IMR-90 (cell line): ENCODE measurements around the gene RCN2. TPM values are rescaled to one million over a fixed set of nuclear protein-coding genes. Genes with fewer than 3 reads are reported as not detected.
A peak's percentile ranks its signal among the peaks of the same experiment; 100 is the strongest.

Experiments
- ATAC-seq: fragments of 200-7000 bp; cut with Tn5 transposase; 2 replicates; pipeline ENCODE4 v1.9.1; 2020; ENCODE audit warnings: low read depth, mild to moderate bottlenecking, moderate library complexity
- BruUV-seq: library from RNA; stranded (reverse); fragments of 400-500 nt; replicated peaks from 2 replicates; lab custom pipeline; 2021; lab: Mats Ljungman, UMichigan
- CTCF ChIA-PET: fragments of 300-600 bp; formaldehyde crosslinking; extraction: SDS; loops from one replicate; lab custom pipeline; 2021; ENCODE audit warnings: antibody characterized with exemption; lab: Yijun Ruan, JAX
- POLR2A ChIA-PET: fragments of 300-600 bp; sonication (Branson Sonifier 250); formaldehyde crosslinking; loops from one replicate; lab custom pipeline; 2022; ENCODE audit warnings: antibody characterized with exemption; ENCODE audit not compliant: unreplicated experiment; lab: Charles Lee
- DNase-seq: peaks from one replicate; pipeline ENCODE4 v3.0.0; 2013
- H2AFZ ChIP-seq: replicated peaks from 2 replicates; pipeline ENCODE3; 2013; ENCODE audit warnings: low read length, mild to moderate bottlenecking; ENCODE audit not compliant: poor library complexity
- H2AK5ac ChIP-seq: 2 replicates; pipeline ENCODE4 v1.6.1; 2013; ENCODE audit warnings: low read depth, low read length, inconsistent platforms
- H2AK9ac ChIP-seq: replicated peaks from 2 replicates; pipeline ENCODE3; 2013; ENCODE audit warnings: mild to moderate bottlenecking, low read depth, low read length, moderate library complexity; ENCODE audit not compliant: poor library complexity
- H2BK120ac ChIP-seq: 2 replicates; pipeline ENCODE4 v1.6.1; 2013; ENCODE audit warnings: low read depth, low read length, inconsistent platforms
- H2BK15ac ChIP-seq: 3 replicates; pipeline ENCODE4 v1.6.1; 2013; ENCODE audit warnings: low read depth, low read length, inconsistent platforms
- H2BK20ac ChIP-seq: 2 replicates; pipeline ENCODE4 v1.6.1; 2013; ENCODE audit warnings: low read depth, mild to moderate bottlenecking, inconsistent platforms, low read length, moderate library complexity
- H2BK5ac ChIP-seq: 2 replicates; pipeline ENCODE4 v1.6.1; 2013; ENCODE audit warnings: mild to moderate bottlenecking, low read depth, low read length, inconsistent platforms; ENCODE audit not compliant: poor library complexity, severe bottlenecking
- H3K14ac ChIP-seq: replicated peaks from 2 replicates; pipeline ENCODE4 v1.6.1; 2013; ENCODE audit warnings: low read depth, low read length, inconsistent platforms
- H3K18ac ChIP-seq: 2 replicates; pipeline ENCODE4 v1.6.1; 2013; ENCODE audit warnings: low read depth, low read length, control low read depth
- H3K23ac ChIP-seq: 2 replicates; pipeline ENCODE4 v1.6.1; 2013; ENCODE audit warnings: low read depth, low read length, inconsistent platforms
- H3K27ac ChIP-seq: 2 replicates; pipeline ENCODE4 v1.5.1; 2013; ENCODE audit warnings: mild to moderate bottlenecking, control low read depth, low read length; ENCODE audit not compliant: insufficient read depth
- H3K27me3 ChIP-seq: 2 replicates; pipeline ENCODE4 v1.6.1; 2013; ENCODE audit warnings: low read length; ENCODE audit not compliant: control insufficient read depth, insufficient read depth
- H3K36me3 ChIP-seq: 2 replicates; pipeline ENCODE4 v1.6.1; 2013; ENCODE audit warnings: low read length, mixed read lengths; ENCODE audit not compliant: control insufficient read depth, insufficient read depth
- H3K4ac ChIP-seq: 2 replicates; pipeline ENCODE4 v1.6.1; 2013; ENCODE audit warnings: low read depth, low read length, inconsistent platforms
- H3K4me1 ChIP-seq: 2 replicates; pipeline ENCODE4 v1.6.1; 2013; ENCODE audit warnings: low read length, mixed read lengths; ENCODE audit not compliant: control insufficient read depth, insufficient read depth
- H3K4me2 ChIP-seq: 2 replicates; pipeline ENCODE4 v1.6.1; 2013; ENCODE audit warnings: low read depth, mild to moderate bottlenecking, control low read depth, low read length, moderate library complexity
- H3K4me3 ChIP-seq: 2 replicates; pipeline ENCODE4 v1.5.1; 2013; ENCODE audit warnings: low read depth, mild to moderate bottlenecking, control low read depth, low read length, moderate library complexity; ENCODE audit not compliant: insufficient read depth
- H3K56ac ChIP-seq: 2 replicates; pipeline ENCODE4 v1.6.1; 2013; ENCODE audit warnings: low read length, inconsistent platforms; ENCODE audit not compliant: insufficient read depth; ENCODE audit errors: extremely low read depth
- H3K79me1 ChIP-seq, 2 experiments: 2 replicates each; pipeline ENCODE4 v1.6.1; 2013; ENCODE audit warnings: low read length in 2 of 2, inconsistent platforms in 1 of 2, low read depth in 1 of 2
- H3K9ac ChIP-seq: 2 replicates; pipeline ENCODE4 v1.6.1; 2013; ENCODE audit warnings: low read depth, low read length, control low read depth
- H3K9me1 ChIP-seq: 2 replicates; pipeline ENCODE4 v1.6.1; 2013; ENCODE audit warnings: low read length, inconsistent platforms; ENCODE audit not compliant: insufficient read depth
- H3K9me3 ChIP-seq: 2 replicates; pipeline ENCODE4 v1.6.1; 2013; ENCODE audit warnings: low read length; ENCODE audit not compliant: control insufficient read depth, insufficient read depth
- H4K20me1 ChIP-seq: 2 replicates; pipeline ENCODE4 v1.6.1; 2013; ENCODE audit warnings: low read length, inconsistent platforms; ENCODE audit not compliant: insufficient read depth
- H4K5ac ChIP-seq: 2 replicates; pipeline ENCODE4 v1.6.1; 2013; ENCODE audit warnings: mild to moderate bottlenecking, low read depth, low read length, control low read depth
- H4K8ac ChIP-seq, 2 experiments: 2 replicates each; pipeline ENCODE4 v1.6.1; 2013; ENCODE audit warnings: low read depth in 2 of 2, low read length in 2 of 2, control low read depth in 1 of 2, inconsistent platforms in 1 of 2
- H4K91ac ChIP-seq: 2 replicates; pipeline ENCODE4 v1.6.1; 2013; ENCODE audit warnings: low read depth, low read length, inconsistent platforms; ENCODE audit not compliant: insufficient read depth
- BHLHE40 ChIP-seq: fragments of 150-350 bp; IDR thresholded peaks from 2 replicates; pipeline ENCODE4 v1.6.1; 2016; ENCODE audit warnings: mild to moderate bottlenecking, low read depth, low read length
- CEBPB ChIP-seq: IDR thresholded peaks from 2 replicates; pipeline ENCODE4 v1.6.1; 2012; ENCODE audit warnings: low read depth, low read length, improper control_type of control experiment
- CHD1 ChIP-seq: IDR thresholded peaks from 2 replicates; pipeline ENCODE4 v1.6.1; 2012; ENCODE audit warnings: low read depth, low read length, improper control_type of control experiment
- CTCF ChIP-seq: conservative IDR thresholded peaks from 2 replicates; pipeline ENCODE4 v1.5.1; 2012; ENCODE audit warnings: mild to moderate bottlenecking, low read depth, low read length, improper control_type of control experiment
- ELK1 ChIP-seq: fragments of 150-350 bp; IDR thresholded peaks from 2 replicates; pipeline ENCODE4 v1.6.1; 2016; ENCODE audit warnings: low read depth, mild to moderate bottlenecking, low read length, moderate library complexity, borderline replicate concordance
- FOS ChIP-seq: fragments of 150-350 bp; IDR thresholded peaks from 2 replicates; pipeline ENCODE4 v1.6.1; 2016; ENCODE audit warnings: low read depth, low read length
- MAFK ChIP-seq: IDR thresholded peaks from 2 replicates; pipeline ENCODE4 v1.6.1; 2012; ENCODE audit warnings: low read depth, low read length, improper control_type of control experiment
- MAZ ChIP-seq: IDR thresholded peaks from 2 replicates; pipeline ENCODE4 v1.6.1; 2012; ENCODE audit warnings: low read depth, mild to moderate bottlenecking, low read length, improper control_type of control experiment, moderate library complexity, borderline replicate concordance
- MXI1 ChIP-seq: IDR thresholded peaks from 2 replicates; pipeline ENCODE4 v1.6.1; 2012; ENCODE audit warnings: low read depth, mild to moderate bottlenecking, low read length, moderate library complexity, borderline replicate concordance
- NFE2L2 ChIP-seq: fragments of 150-350 bp; IDR thresholded peaks from 2 replicates; pipeline ENCODE4 v1.6.1; 2016; ENCODE audit warnings: low read depth, mild to moderate bottlenecking, low read length
- POLR2A ChIP-seq: IDR thresholded peaks from 2 replicates; pipeline ENCODE4 v1.6.1; 2012; ENCODE audit warnings: mild to moderate bottlenecking, low read depth, low read length
- RAD21 ChIP-seq: IDR thresholded peaks from 2 replicates; pipeline ENCODE4 v1.6.1; 2012; ENCODE audit warnings: low read length, improper control_type of control experiment
- RCOR1 ChIP-seq: IDR thresholded peaks from 2 replicates; pipeline ENCODE4 v1.6.1; 2012; ENCODE audit warnings: mild to moderate bottlenecking, low read length, improper control_type of control experiment; ENCODE audit not compliant: insufficient replicate concordance
- RFX5 ChIP-seq: IDR thresholded peaks from 2 replicates; pipeline ENCODE4 v1.8.0; 2012; ENCODE audit warnings: low read depth, mild to moderate bottlenecking, low read length, moderate library complexity
- SMC3 ChIP-seq: fragments of 150-350 bp; IDR thresholded peaks from 2 replicates; pipeline ENCODE4 v1.6.1; 2016; ENCODE audit warnings: low read depth, mild to moderate bottlenecking, antibody characterized with exemption, low read length, moderate library complexity
- USF2 ChIP-seq: fragments of 150-350 bp; IDR thresholded peaks from 2 replicates; pipeline ENCODE4 v1.6.1; 2017; ENCODE audit warnings: mild to moderate bottlenecking, antibody characterized with exemption, low read length, low read depth
- whole genome bisulfite sequencing, 2 experiments: methylation state at CpG; one replicate each; pipeline versions ENCODE4 v1.1.5 to v1.1.7; 2013; ENCODE audit warnings: missing lambda C conversion rate in 2 of 2; ENCODE audit not compliant: insufficient read length in 1 of 2; ENCODE audit errors: extremely low coverage in 2 of 2; 5-methylcytosine and 5-hydroxymethylcytosine counted together
- dilution Hi-C: fragments of 300-500 bp; cut with HindIII; formaldehyde crosslinking; loops from one replicate; pipeline ENCODE4 v1.14.3; 2018; ENCODE audit warnings: low sequenced_read_pairs; ENCODE audit not compliant: unreplicated experiment
- in situ Hi-C: fragments of 300-500 bp; cut with MboI; formaldehyde crosslinking; loops from 3 replicates; pipeline ENCODE4 v1.14.3; 2019; ENCODE audit warnings: low sequenced_read_pairs, inconsistent platforms, mixed read lengths
- intact Hi-C: fragments of 100-400 bp; cut with micrococcal nuclease; formaldehyde crosslinking; loops from 2 replicates; pipeline ENCODE4 v1.10.0; 2022
- polyA plus RNA-seq, 3 experiments: library from polyadenylated mRNA; depleted of rRNA; stranded (reverse); fragments of >200 nt; gene quantifications; 2 replicates each; pipeline ENCODE4 v1.2.3, GENCODE V29; 2012; ENCODE audit warnings: low replicate concordance in 1 of 3
- total RNA-seq: library from RNA; depleted of rRNA; stranded (reverse); fragments of >200 nt; gene quantifications from 2 replicates; pipeline ENCODE4 v1.2.3, GENCODE V29; 2012

Gene RCN2
- total and polyA plus RNA-seq, 2 of the 4 experiments (the other 2 are of a cell fraction) = 12.0 to 56.5 TPM

GRCh38 chr15:76994496-76994895 is 62.9 kb downstream of the RCN2 start:
- intact Hi-C loops = no loop called here
- CTCF ChIA-PET = no interaction called here

More at GRCh38 chr15:76994496-76994895, 62.9 kb downstream of the RCN2 start:
- peaks cover 8% of the 10 kb centered on the region for H3K4me1 ChIP-seq
- no peaks in the 10 kb centered on the region for H3K9me3 ChIP-seq
- 0 out of 2 replicates have a peak, but pooled peaks cover 6% of the 10 kb centered on the region for H3K9me1 ChIP-seq
- H2BK15ac ChIP-seq = no peak overlapping the region
- H4K5ac ChIP-seq = no peak overlapping the region
- H4K20me1 ChIP-seq = no peaks in the 10 kb centered on the region
- peaks cover 15% of the 10 kb centered on the region for H3K27me3 ChIP-seq
- H3K36me3 ChIP-seq = no peaks in the 10 kb centered on the region
- H2AFZ ChIP-seq = peak overlapping the region; percentile 66
- DNase-seq (no peak), ATAC-seq (no peak)
- no peak overlapping the region for H3K4me2 ChIP-seq
- H4K91ac ChIP-seq = no peak overlapping the region
- H3K14ac ChIP-seq = no peak overlapping the region
- H2AK5ac ChIP-seq = no peak overlapping the region
- H3K9ac ChIP-seq = no peak overlapping the region
- POLR2A ChIA-PET = no interaction called here
- TF ChIP-seq BHLHE40 = no peak
- no peak for TF ChIP-seq SMC3
- no peak for TF ChIP-seq CTCF
- TF ChIP-seq MAZ = no peak
- no peak for TF ChIP-seq NFE2L2
- TF ChIP-seq RCOR1 = no peak
- no peak for TF ChIP-seq RAD21
- no peak for TF ChIP-seq POLR2A
- TF ChIP-seq ELK1 = no peak
- no peak for TF ChIP-seq CEBPB
- TF ChIP-seq FOS = no peak
- TF ChIP-seq RFX5 = no peak
- TF ChIP-seq MXI1 = no peak
- TF ChIP-seq CHD1 = no peak
- TF ChIP-seq MAFK = no peak
- no peak for TF ChIP-seq USF2
- no peak overlapping the region for H3K27ac ChIP-seq
- H3K4ac ChIP-seq = no peak overlapping the region
- no peak overlapping the region for H4K8ac ChIP-seq
- in situ Hi-C loops (no loop called here), dilution Hi-C loops (no loop called here)
- no peaks in the 10 kb centered on the region for H3K79me1 ChIP-seq
- H3K4me3 ChIP-seq = no peak overlapping the region
- H3K23ac ChIP-seq = no peak overlapping the region
- WGBS, 2 experiments = no CpG with 5 or more reads among the region's 6 CpGs
- BruUV-seq = no TSS peak
- no peak overlapping the region for H2BK20ac ChIP-seq
- H2AK9ac ChIP-seq = no peak overlapping the region
- no peak overlapping the region for H2BK5ac ChIP-seq
- H2BK120ac ChIP-seq = no peak overlapping the region
- H3K18ac ChIP-seq = no peak overlapping the region
- no peak overlapping the region for H3K56ac ChIP-seq
